GM23338 (cell line): ENCODE data around the gene PRDM2. TPM values are rescaled to one million over a fixed set of nuclear protein-coding genes. Genes with fewer than 3 reads are reported as not detected.

Experiments
- ATAC-seq: fragments of 200-7000 bp; cut with Tn5 transposase; 3 replicates; pipeline ENCODE4 v1.9.1; 2020
- DNase-seq: peaks from one replicate; pipeline ENCODE4 v3.0.0-alpha.2; 2015; ENCODE audit warnings: low spot score
- H2AFZ ChIP-seq: fragments of 200-600 bp; sonication (generic); 2 replicates; pipeline ENCODE4 v1.8.0; 2016; ENCODE audit warnings: antibody characterized with exemption, mild to moderate bottlenecking, moderate library complexity
- H3F3A ChIP-seq: fragments of 200-600 bp; sonication (generic); replicated peaks from 2 replicates; pipeline ENCODE4 v1.8.0; 2017; ENCODE audit warnings: antibody characterized with exemption, mixed run types, low read depth
- H3K27ac ChIP-seq: fragments of 200-600 bp; sonication (generic); 2 replicates; pipeline ENCODE4 v1.6.1; 2016; ENCODE audit warnings: low read depth
- H3K27me3 ChIP-seq: fragments of 200-600 bp; sonication (generic); 2 replicates; pipeline ENCODE4 v1.8.0; 2016; ENCODE audit warnings: mild to moderate bottlenecking, mixed run types, moderate library complexity; ENCODE audit not compliant: insufficient read depth
- H3K36me3 ChIP-seq: fragments of 200-600 bp; sonication (generic); 2 replicates; pipeline ENCODE4 v1.8.0; 2016; ENCODE audit warnings: mild to moderate bottlenecking; ENCODE audit not compliant: insufficient read depth
- H3K4me1 ChIP-seq: fragments of 200-600 bp; sonication (generic); 2 replicates; pipeline ENCODE4 v1.8.0; 2016; ENCODE audit warnings: mild to moderate bottlenecking, moderate library complexity; ENCODE audit not compliant: insufficient read depth
- H3K4me2 ChIP-seq: fragments of 200-600 bp; sonication (generic); 2 replicates; pipeline ENCODE4 v1.7.1; 2017; ENCODE audit warnings: mixed run types
- H3K4me3 ChIP-seq: fragments of 200-600 bp; sonication (generic); 2 replicates; pipeline ENCODE4 v1.6.1; 2016; ENCODE audit warnings: mixed run types
- H3K79me2 ChIP-seq: fragments of 200-600 bp; sonication (generic); replicated peaks from 2 replicates; pipeline ENCODE4 v1.8.0; 2017; ENCODE audit warnings: mild to moderate bottlenecking; ENCODE audit not compliant: insufficient read depth
- H3K9me2 ChIP-seq: fragments of 200-600 bp; sonication (generic); 2 replicates; pipeline ENCODE4 v1.8.0; 2017; ENCODE audit not compliant: insufficient read depth
- H4K20me1 ChIP-seq: fragments of 200-600 bp; sonication (generic); replicated peaks from 2 replicates; pipeline ENCODE4 v1.8.0; 2017; ENCODE audit warnings: mild to moderate bottlenecking; ENCODE audit not compliant: insufficient read depth
- H3K27ac Mint-ChIP-seq: 2 replicates; pipeline ENCODE4 v1.8.0; 2020; ENCODE audit warnings: inconsistent platforms, mild to moderate bottlenecking, moderate library complexity, mixed read lengths
- H3K27me3 Mint-ChIP-seq: 3 replicates; pipeline ENCODE4 v1.8.0; 2022; ENCODE audit warnings: low read depth, mild to moderate bottlenecking, moderate library complexity, mixed read lengths, inconsistent platforms; ENCODE audit not compliant: insufficient read depth, poor library complexity
- H3K36me3 Mint-ChIP-seq: 3 replicates; pipeline ENCODE4 v1.8.0; 2021; ENCODE audit warnings: low read depth, mild to moderate bottlenecking, inconsistent platforms, moderate library complexity, mixed read lengths
- H3K4me1 Mint-ChIP-seq: 3 replicates; pipeline ENCODE4 v1.8.0; 2020; ENCODE audit warnings: mild to moderate bottlenecking, inconsistent platforms, mixed read lengths
- H3K4me3 Mint-ChIP-seq: 3 replicates; pipeline ENCODE4 v1.8.0; 2021; ENCODE audit warnings: moderate library complexity, mild to moderate bottlenecking, inconsistent platforms, mixed read lengths
- H3K9me3 Mint-ChIP-seq: 3 replicates; pipeline ENCODE4 v1.8.0; 2020; ENCODE audit warnings: moderate library complexity, mild to moderate bottlenecking, inconsistent platforms, mixed read lengths
- CREB1 ChIP-seq: fragments of 250-450 bp; sonication (Bioruptor Pico); IDR thresholded peaks from 2 replicates; pipeline ENCODE4 v1.5.0; 2020; ENCODE audit warnings: low read depth, mild to moderate bottlenecking, moderate library complexity
- CTCF ChIP-seq, 2 experiments: fragments of 200-600 bp in 1 of 2; sonication (generic) in 1 of 2; conservative IDR thresholded peaks; 2 replicates each; pipeline versions ENCODE4 v1.5.1 to v1.6.1; 2016 to 2017; ENCODE audit warnings: antibody characterized with exemption in 2 of 2, low read depth in 2 of 2, mild to moderate bottlenecking in 2 of 2, moderate library complexity in 1 of 2
- ETS1 ChIP-seq: IDR thresholded peaks from 2 replicates; pipeline ENCODE4 v1.6.1; 2016; ENCODE audit warnings: antibody characterized with exemption
- EZH2 ChIP-seq: fragments of 200-600 bp; sonication (generic); IDR thresholded peaks from one replicate; pipeline ENCODE4 v1.8.0; 2017; ENCODE audit warnings: antibody characterized with exemption, mild to moderate bottlenecking, low read depth; ENCODE audit not compliant: unreplicated experiment
- EZH2phosphoT487 ChIP-seq: fragments of 200-600 bp; sonication (generic); IDR thresholded peaks from one replicate; pipeline ENCODE4 v1.8.1; 2018; ENCODE audit warnings: antibody characterized with exemption; ENCODE audit not compliant: unreplicated experiment
- JUNB ChIP-seq: IDR thresholded peaks from one replicate; pipeline ENCODE4 v1.6.1; 2016; ENCODE audit warnings: antibody characterized with exemption; ENCODE audit not compliant: unreplicated experiment
- NANOG ChIP-seq: IDR thresholded peaks from 2 replicates; pipeline ENCODE4 v1.6.1; 2016; ENCODE audit warnings: antibody characterized with exemption, borderline replicate concordance
- POLR2AphosphoS5 ChIP-seq: IDR thresholded peaks from 2 replicates; pipeline ENCODE4 v1.6.1; 2016; ENCODE audit warnings: antibody characterized with exemption, low read depth
- REST ChIP-seq: IDR thresholded peaks from one replicate; pipeline ENCODE4 v1.6.1; 2018; ENCODE audit warnings: antibody characterized with exemption; ENCODE audit not compliant: unreplicated experiment
- STAT1 ChIP-seq: IDR thresholded peaks from one replicate; pipeline ENCODE4 v1.6.1; 2016; ENCODE audit warnings: antibody characterized with exemption; ENCODE audit not compliant: unreplicated experiment
- ZNF114 ChIP-seq: fragments of 250-450 bp; sonication (Bioruptor Pico); IDR thresholded peaks from 2 replicates; pipeline ENCODE4 v1.5.0; 2020; ENCODE audit warnings: mild to moderate bottlenecking, moderate library complexity
- ZNF331 ChIP-seq: fragments of 250-450 bp; sonication (Bioruptor Pico); IDR thresholded peaks from 2 replicates; pipeline ENCODE4 v1.5.0; 2020; ENCODE audit warnings: low read depth, mild to moderate bottlenecking, moderate library complexity
- polyA plus RNA-seq: library from polyadenylated mRNA; unstranded; fragments of >200 nt; fragmentation: Nextera tagmentation; extraction: Ambion mirVana; gene quantifications from 2 replicates; pipeline ENCODE4 v1.2.1, GENCODE V29; 2016
- total RNA-seq: library from RNA; depleted of rRNA; stranded (reverse); fragments of >200 nt; shearing (Covaris generic); gene quantifications from 2 replicates; pipeline ENCODE4 v1.2.3, GENCODE V29; 2014

Gene PRDM2
- total and polyA plus RNA-seq, 2 experiments from 2014 or later = 11.6 to 28.3 TPM

- Histone ChIP-seq H3K4me2 (no peak overlapping the region), H3K36me3 (no peaks in the 10 kb centered on the region), H3K4me3 (no peak overlapping the region), H4K20me1 (no peaks in the 10 kb centered on the region), H3F3A (no peaks in the 10 kb centered on the region), H3K27me3 (no peaks in the 10 kb centered on the region), H2AFZ (no peak overlapping the region), H3K79me2 (no peaks in the 10 kb centered on the region), H3K27ac (no peak overlapping the region), H3K9me2 (no peaks in the 10 kb centered on the region), H3K4me1 (no peaks in the 10 kb centered on the region)
- DNase-seq (no peak), ATAC-seq (no peak)
- Mint-ChIP-seq H3K36me3 (no peaks in the 10 kb centered on the region), H3K4me1 (no peaks in the 10 kb centered on the region), H3K9me3 (no peaks in the 10 kb centered on the region; the same call in 2 of the 3 replicates), H3K27ac (no peak overlapping the region), H3K27me3 (peaks cover 12% of the 10 kb centered on the region), H3K4me3 (no peak overlapping the region)
- TF ChIP-seq ZNF114 = no peak
- no peak for TF ChIP-seq JUNB
- no peak for TF ChIP-seq ETS1
Measured at GRCh38 chr1:13814131-13814530, 114.1 kb downstream of the PRDM2 start.

- no peaks in the 10 kb centered on the region for H3K27me3 ChIP-seq
- no peaks in the 10 kb centered on the region for H3K36me3 ChIP-seq
- no peak overlapping the region for H3K27ac ChIP-seq
- no peak overlapping the region for H3K4me3 Mint-ChIP-seq
- H3K27me3 Mint-ChIP-seq = peaks cover 11% of the 10 kb centered on the region
- no peak overlapping the region for H3K4me3 ChIP-seq
- no peaks in the 10 kb centered on the region for H3F3A ChIP-seq
- no peak for DNase-seq
- H3K27ac Mint-ChIP-seq = no peak overlapping the region
- H3K9me2 ChIP-seq = no peaks in the 10 kb centered on the region
- H4K20me1 ChIP-seq = no peaks in the 10 kb centered on the region
- no peaks in the 10 kb centered on the region for H3K4me1 ChIP-seq
- no peak overlapping the region for H2AFZ ChIP-seq
- no peaks in the 10 kb centered on the region for H3K4me1 Mint-ChIP-seq
- no peaks in the 10 kb centered on the region for H3K36me3 Mint-ChIP-seq
- H3K4me2 ChIP-seq = no peak overlapping the region
- H3K9me3 Mint-ChIP-seq = no peaks in the 10 kb centered on the region
- no peak for ATAC-seq
- no peak for TF ChIP-seq POLR2AphosphoS5
- TF ChIP-seq EZH2 = no peak
- no peak for TF ChIP-seq STAT1
- TF ChIP-seq ZNF114 = no peak
- TF ChIP-seq JUNB = no peak
- no peak; a peak in 1 of 4 replicates for TF ChIP-seq CTCF (conservative IDR thresholded peaks at IDR 0.05; ENCODE audit: low read depth in 2 of 2)
- no peak for TF ChIP-seq NANOG
- no peak for TF ChIP-seq REST
- TF ChIP-seq CREB1 (CRISPR knock-in tag) = no peak
- no peak for TF ChIP-seq ZNF331 (CRISPR knock-in tag)
- TF ChIP-seq EZH2phosphoT487 = no peak
- TF ChIP-seq ETS1 = no peak
- H3K79me2 ChIP-seq = no peaks in the 10 kb centered on the region
Measured at GRCh38 chr1:13816016-13816760, 116.2 kb downstream of the PRDM2 start.
